CD4-positive, alpha-beta T cell treated with Interleukin-17A for 1 hour (primary cell): ENCODE data around the gene SLC6A5.

Experiments
- DNase-seq: peaks from one replicate; pipeline ENCODE4 v3.0.0-alpha.2; 2020

Gene SLC6A5

GRCh38 chr11:20597154-20597679 is 2.2 kb upstream of the SLC6A5 start:
- no peak for DNase-seq

DNA sequence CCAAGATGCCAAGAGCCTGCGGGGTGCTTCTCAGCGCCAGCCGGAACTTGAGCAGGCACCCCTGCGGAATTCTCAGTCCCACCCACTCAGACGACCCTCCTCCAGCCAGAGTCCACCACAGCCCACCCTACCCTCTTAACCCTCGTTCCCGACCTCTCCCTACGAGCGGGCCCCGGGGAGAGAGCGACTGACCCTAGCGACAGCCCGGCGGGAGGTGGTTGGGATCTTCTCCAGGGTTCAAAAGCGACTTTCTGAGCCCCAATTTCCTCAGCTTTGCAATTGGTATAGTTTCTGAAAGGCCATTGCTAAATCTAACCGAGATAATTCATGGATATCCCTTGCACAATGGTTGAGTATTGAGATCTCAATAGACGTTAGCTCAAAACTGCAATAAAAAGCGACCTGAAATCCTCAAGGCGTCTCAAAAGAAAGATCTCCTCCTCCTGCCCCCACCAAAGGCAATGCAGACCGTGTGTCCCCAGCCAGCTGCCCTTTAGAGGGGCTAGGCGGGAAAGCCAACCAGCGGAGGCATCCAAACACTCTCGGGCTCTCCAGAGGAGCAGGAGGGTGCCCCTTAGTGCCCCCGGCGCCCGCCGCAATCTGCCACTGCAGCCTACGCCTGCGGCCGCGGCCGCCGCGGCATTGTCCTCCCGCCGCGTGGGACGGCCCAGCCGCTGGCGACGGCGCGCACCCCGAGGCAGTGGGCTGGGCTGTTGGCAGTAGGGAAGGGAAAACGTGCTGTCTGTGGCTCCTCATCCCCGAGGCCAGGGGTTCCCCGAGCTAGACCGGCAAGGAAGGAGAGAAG is 1.5 kb upstream of the SLC6A5 start:
- no peak for DNase-seq

- no peak for DNase-seq
These were observed 916 bp upstream of the SLC6A5 start for GRCh38 chr11:20598492-20598891.

DNA sequence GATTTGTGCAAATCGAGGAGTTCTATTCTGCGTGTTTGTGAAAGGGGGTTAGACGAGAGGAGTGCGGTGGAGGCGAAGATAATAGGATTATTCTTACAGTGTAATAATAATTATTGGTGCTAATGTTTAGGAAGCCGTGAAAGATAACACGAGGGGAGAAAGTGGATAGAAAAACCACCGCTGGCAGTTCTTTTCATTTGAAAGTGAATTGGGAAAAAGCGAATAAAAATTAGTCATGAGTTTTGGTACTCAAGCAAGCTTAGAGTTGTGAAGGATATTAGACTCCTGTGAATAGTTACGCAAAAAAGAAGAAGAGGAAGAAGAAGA is 575 bp downstream of the SLC6A5 start:
- DNase-seq, result no peak

DNA sequence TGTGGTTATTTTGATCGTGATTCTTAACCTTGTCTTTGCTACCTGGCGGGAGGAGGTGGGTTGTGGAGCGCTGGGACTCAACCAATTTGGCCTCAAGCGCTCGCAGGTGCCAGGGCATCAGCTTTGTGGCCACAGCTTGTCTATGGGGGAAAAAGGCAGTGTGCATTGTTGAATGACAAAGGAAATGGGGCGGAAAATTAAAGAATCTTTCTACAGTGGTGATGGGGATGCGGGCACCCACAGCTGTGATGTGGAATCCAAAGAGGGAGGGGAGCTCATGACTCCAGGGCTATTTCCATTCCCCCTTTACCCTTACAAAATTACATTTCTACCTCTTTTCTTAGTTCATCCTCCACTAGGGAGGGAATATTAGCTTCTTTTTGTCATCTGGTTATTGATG is 1.1 kb downstream of the SLC6A5 start:
- DNase-seq, result no peak

DNA sequence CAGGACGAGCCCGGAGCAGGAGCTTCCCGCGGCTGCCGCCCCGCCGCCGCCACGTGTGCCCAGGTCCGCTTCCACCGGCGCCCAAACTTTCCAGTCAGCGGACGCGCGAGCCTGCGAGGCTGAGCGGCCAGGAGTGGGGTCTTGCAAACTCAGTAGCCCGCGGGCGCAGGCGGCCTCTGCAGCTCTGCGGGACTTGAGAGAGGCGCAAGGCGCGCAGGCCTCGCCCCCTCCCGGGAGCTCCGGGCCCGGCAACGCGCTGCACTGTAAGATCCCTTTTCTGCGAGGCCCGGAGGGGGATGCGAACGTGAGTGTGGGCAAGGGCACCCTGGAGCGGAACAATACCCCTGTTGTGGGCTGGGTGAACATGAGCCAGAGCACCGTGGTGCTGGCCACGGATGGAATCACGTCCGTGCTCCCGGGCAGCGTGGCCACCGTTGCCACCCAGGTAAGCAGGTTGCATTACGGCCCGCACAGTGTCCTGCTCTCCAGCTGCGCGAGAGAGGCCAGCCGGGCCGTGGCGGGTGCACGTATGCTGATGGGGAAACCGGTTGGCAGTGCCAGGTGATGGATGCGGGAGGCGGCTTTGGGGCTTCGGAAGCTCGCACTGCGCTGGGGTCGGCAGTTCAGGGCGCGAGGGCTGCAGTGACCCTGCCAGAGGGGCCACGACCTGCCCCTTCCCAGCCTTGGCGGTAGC is 2.0 kb downstream of the SLC6A5 start:
- DNase-seq, result no peak

GRCh38 chr11:20604295-20604803 is 4.9 kb downstream of the SLC6A5 start:
- DNase-seq, result no peak

- DNase-seq, result no peak
These were observed 5.6 kb downstream of the SLC6A5 start for GRCh38 chr11:20604864-20605601.

DNA sequence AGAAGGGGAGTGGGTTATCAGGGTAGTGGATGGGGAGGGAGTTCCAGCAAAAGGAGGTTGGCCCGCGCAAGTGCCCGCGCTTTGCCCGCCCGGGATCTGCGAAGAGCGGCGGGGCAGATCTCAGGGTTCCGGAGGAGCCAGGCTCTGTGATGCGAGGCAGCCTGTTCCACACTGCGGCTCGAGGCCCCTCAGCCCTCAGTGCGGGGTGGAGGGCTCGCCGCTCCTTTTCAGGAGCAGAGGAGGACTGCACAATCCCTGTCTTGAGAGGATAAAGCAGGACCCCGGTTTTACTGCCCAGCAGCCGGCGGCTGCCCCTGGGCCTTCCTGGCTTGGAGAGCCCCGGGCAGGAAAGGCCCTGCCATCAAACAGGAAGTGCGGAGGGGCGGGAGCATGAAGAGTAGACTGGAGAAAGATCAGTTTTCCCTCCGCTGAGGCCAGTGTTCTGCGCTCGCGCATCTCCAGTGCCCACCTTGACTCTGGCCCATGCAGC is 6.2 kb downstream of the SLC6A5 start:
- DNase-seq, result no peak

- DNase-seq, result no peak
These were observed 9.5 kb downstream of the SLC6A5 start for GRCh38 chr11:20608934-20609333.

DNA sequence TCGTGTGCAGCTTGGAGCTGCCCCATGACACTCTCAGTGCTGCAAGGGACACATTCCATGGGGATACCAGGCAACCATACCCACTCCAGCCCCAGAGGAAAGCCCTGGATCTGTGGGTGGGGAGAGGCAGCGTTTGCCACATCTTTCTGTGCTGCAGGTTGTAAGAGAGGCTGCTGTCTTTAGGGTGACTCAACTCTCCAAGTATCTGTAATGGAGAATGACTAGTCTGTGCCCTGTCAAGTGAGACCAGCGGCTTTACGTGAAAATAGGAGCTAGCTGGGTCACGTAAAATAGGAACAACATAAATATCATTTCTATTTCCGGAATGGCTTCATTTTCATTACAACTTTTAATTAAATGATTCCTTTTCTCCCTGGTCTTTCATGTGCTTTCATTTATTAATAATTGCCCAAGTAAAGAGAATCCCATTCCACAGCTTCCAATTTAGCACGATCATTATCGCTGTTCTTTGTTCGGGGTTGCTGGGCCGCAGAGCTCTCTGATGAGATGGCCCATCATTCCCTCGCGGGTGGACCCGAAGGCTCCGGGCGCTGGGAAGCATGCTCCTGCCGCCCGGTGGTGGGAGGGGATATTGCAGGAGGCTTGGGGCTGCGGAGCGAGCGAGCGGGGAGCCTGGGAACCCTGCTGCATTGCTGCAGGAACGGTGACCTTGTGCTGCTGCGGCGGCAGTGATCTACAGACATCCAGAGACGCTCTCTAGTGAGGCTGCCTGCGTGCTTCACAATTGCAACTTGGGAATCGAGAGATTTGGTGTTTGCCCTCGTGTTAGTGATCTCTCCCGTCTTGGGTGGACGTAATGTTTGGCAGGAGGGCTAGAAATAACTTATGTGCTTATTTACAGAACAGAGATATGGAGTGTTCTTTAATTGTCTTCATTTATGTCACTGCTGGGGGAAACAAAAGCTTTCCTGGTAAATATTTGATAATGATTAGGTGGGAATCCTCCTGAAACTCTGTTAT is 10.6 kb downstream of the SLC6A5 start:
- peak; percentile 51 for DNase-seq

DNA sequence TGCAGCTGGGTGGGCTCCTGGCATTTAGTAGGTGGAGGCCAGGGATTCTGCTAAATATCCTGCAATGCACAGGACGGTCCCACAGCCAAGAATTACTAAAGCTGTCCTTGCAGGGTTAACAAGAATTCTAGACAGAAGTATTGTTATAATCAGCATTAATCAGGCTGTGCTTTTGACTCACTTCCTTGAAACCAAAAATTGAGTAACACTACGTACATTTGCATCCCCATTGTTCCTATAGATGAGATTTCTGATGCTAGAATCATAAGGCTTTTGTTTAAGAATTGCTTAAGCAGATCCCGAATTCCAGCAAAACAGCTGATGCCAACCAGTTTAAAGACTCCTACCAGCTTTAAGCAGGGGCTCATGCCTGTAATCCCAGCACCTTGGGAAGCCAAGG is 11.4 kb downstream of the SLC6A5 start:
- no peak for DNase-seq

GRCh38 chr11:20611445-20611844 is 12.0 kb downstream of the SLC6A5 start:
- DNase-seq, result no peak

GRCh38 chr11:20611892-20612291 is 12.5 kb downstream of the SLC6A5 start:
- DNase-seq, result no peak

- no peak for DNase-seq
These were observed 13.0 kb downstream of the SLC6A5 start for GRCh38 chr11:20612416-20612815.

GRCh38 chr11:20616920-20617319 is 17.5 kb downstream of the SLC6A5 start:
- DNase-seq, result no peak

DNA sequence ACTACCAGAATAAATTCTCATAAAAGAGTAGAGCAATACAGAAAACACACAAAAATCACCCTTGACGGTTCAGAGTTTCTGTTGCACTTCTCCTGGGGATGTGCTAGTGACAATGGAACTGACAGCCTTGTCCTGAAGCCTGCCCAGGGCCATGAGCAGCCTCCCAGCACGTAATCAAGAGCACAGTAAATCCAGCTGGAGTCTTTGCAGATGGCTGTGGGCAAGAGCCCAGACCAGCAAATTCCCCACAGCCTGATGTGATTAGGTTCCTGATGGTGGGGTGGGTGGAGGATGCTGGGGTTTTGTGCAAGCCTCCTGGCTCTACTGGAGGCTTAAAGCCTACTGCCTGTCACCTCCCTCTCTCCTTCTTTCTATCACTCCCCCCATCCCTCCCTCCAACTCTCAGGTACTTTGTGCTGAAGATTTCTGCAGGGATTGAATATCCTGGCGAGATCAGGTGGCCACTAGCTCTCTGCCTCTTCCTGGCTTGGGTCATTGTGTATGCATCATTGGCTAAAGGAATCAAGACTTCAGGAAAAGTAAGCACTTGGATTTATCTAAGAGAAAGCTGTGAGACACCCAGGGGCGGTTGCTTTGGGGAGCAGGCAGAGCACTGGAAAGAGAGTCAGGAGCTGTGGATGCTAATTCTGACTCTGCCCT is 18.1 kb downstream of the SLC6A5 start:
- no peak for DNase-seq

- no peak for DNase-seq
These were observed 18.7 kb downstream of the SLC6A5 start for GRCh38 chr11:20618083-20618482.

DNA sequence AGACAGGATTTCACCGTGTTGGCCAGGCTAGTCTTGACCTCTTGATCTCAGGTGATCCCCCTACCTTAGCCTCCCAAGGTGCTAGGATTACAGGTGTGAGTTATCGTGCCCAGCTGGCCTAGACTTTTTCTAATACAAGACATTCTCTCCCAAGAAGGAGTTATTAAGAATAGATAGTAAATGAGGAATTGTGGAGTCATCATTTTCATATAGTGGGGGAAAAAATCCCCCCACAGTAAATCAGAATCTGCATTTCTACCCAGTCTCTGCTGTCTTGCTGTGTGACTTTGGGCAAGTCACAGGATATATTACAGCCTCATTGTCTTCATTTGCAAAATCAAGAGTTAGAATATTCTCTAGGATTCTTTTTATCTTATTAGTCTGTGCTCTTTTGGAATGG is 21.6 kb downstream of the SLC6A5 start:
- no peak for DNase-seq

DNA sequence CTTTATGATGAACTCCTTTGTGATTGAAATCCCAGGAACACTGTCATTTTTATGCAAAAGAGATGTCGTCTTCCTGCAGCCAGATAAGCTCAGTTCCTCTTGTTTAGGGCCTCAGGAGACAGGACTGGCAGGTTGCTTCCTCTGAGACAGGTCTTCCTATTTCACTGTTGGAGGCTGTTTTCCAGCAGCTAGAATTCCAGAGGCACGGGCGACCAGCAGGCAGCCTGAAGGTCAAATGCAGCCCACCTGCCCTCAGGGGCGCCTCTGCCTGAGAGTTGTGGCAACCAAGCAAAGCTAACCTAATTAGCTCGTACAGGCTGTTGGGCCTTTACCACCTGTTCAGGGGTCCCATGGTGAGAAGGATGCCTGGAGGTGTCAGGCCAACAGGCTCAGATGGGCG is 22.3 kb downstream of the SLC6A5 start:
- DNase-seq, result no peak

- no peak for DNase-seq
These were observed 23.8 kb downstream of the SLC6A5 start for GRCh38 chr11:20623252-20623651.

DNA sequence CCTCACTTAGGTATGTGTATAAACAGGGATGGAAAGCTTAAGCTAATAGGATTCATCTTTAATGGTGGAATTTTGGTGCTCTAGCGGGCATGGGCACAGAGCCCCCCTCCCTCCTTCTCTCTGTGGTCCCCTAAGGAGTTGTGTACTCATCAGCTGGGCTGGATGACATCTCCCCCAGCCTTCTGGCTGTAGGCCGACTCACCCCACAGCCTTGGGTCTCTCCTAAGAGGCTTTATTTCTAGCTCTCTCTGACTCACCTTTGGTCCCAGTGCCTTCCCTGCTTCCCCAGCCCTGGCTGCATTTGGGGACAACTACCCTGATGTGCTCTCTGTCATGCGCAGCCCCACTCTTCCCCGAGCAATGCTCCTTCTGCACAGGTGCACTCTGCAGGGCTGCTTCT is 26.9 kb downstream of the SLC6A5 start:
- DNase-seq, result no peak
